Activated CD4-positive, alpha-beta T cell treated with anti-CD3 and anti-CD28 coated beads, Interleukin-2, amount 10 ng/mL, durations not matched to agents 7 days and 5 days (primary cell): ENCODE measurements around the gene RNF220. TPM values are rescaled to one million over a fixed set of nuclear protein-coding genes. Genes with fewer than 3 reads are reported as not detected.
"Not testable (repeated sequence)": the region's sequence is repeated elsewhere in the genome, so short reads cannot be mapped to it uniquely, and the experiment has no call there.

Experiments used
- CTCF ChIA-PET: fragments of 350-600 bp; sonication (Branson Sonifier 250); formaldehyde crosslinking; loops from one replicate; lab custom pipeline; 2021; ENCODE audit warnings: antibody characterized with exemption; lab: Charles Lee
- POLR2A ChIA-PET: fragments of 350-600 bp; sonication (Branson Sonifier 250); formaldehyde crosslinking; loops from one replicate; lab custom pipeline; 2021; ENCODE audit warnings: antibody characterized with exemption; lab: Charles Lee
- DNase-seq: peaks from one replicate; pipeline ENCODE4 v3.0.0-alpha.2; 2020
- H3K27ac Mint-ChIP-seq: one replicate; pipeline ENCODE4 v1.8.0; 2021; ENCODE audit warnings: mild to moderate bottlenecking, moderate library complexity, mixed read lengths
- H3K27me3 Mint-ChIP-seq: one replicate; pipeline ENCODE4 v1.8.0; 2021; ENCODE audit warnings: mixed read lengths
- H3K36me3 Mint-ChIP-seq: one replicate; pipeline ENCODE4 v1.8.0; 2021; ENCODE audit warnings: low read depth, mixed read lengths
- H3K4me1 Mint-ChIP-seq: one replicate; pipeline ENCODE4 v1.8.0; 2021; ENCODE audit warnings: mixed read lengths
- H3K4me3 Mint-ChIP-seq: one replicate; pipeline ENCODE4 v1.8.0; 2021; ENCODE audit warnings: mild to moderate bottlenecking, moderate library complexity, mixed read lengths
- H3K9me3 Mint-ChIP-seq: one replicate; pipeline ENCODE4 v1.8.0; 2021; ENCODE audit warnings: mixed read lengths
- total RNA-seq, 2 experiments: library from RNA; stranded (reverse); gene quantifications; one replicate each; pipeline ENCODE4 v1.2.3, GENCODE V29; 2021

Gene RNF220
- total RNA-seq, 2 experiments from 2014 or later: 82.9 to 88.4 TPM

- H3K4me3 Mint-ChIP-seq: no peak overlapping the region
- peaks cover 6% of the 10 kb centered on the region for H3K36me3 Mint-ChIP-seq
- no peak overlapping the region for H3K27ac Mint-ChIP-seq
- no peaks in the 10 kb centered on the region for H3K9me3 Mint-ChIP-seq
- ChIA-PET POLR2A (interaction anchor here (0.6 kb wide), 1 partner anchor 68 kb away, joined by 3 read pairs; no protein-coding TSS in a partner anchor), CTCF (interaction anchor here (0.5 to 4.4 kb wide), 15 partner anchors 10 to 274 kb away, joined by 3 to 72 read pairs (median 6); partner anchors contain the start of genes ARMH1 and TMEM53)
- H3K4me1 Mint-ChIP-seq: no peaks in the 10 kb centered on the region
- no peaks in the 10 kb centered on the region for H3K27me3 Mint-ChIP-seq
- no peak for DNase-seq
Observed at GRCh38 chr1:44653107-44653964, 248.3 kb downstream of the RNF220 start.

GRCh38 chr1:44654621-44655187 lies 249.6 kb downstream of the RNF220 start:
- H3K36me3 Mint-ChIP-seq: peaks cover 2% of the 10 kb centered on the region
- H3K27me3 Mint-ChIP-seq: no peaks in the 10 kb centered on the region
- DNase-seq: no peak
- no peak overlapping the region for H3K4me3 Mint-ChIP-seq
- ChIA-PET POLR2A (interaction anchor here (0.6 kb wide), 1 partner anchor 23 kb away, joined by 4 read pairs; no protein-coding TSS in a partner anchor), CTCF (no interaction called here)
- H3K9me3 Mint-ChIP-seq: no peaks in the 10 kb centered on the region
- no peaks in the 10 kb centered on the region for H3K4me1 Mint-ChIP-seq
- H3K27ac Mint-ChIP-seq: no peak overlapping the region

DNA sequence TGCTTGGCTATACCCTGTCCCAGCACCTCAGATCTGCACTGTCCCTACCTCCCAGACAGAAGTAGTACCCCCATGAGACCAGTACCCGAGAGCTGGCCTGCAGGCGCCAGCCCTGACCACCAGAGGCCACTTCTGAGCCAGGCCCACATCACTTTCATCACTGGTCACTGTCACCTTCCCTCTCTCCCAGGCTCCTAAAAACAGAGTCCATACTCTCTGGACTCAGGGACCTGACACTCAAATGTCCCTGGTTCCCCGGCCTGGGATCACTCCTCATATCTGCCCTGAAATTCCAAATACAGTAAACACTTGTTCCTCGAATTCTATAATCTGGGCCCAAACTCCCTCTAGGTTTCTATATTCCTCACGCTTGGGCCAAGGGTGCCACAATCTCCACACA lies 250.6 kb downstream of the RNF220 start:
- H3K36me3 Mint-ChIP-seq: peaks cover 2% of the 10 kb centered on the region
- no peaks in the 10 kb centered on the region for H3K27me3 Mint-ChIP-seq
- no peak for DNase-seq
- ChIA-PET POLR2A (no interaction called here), CTCF (interaction anchor here (1.1 kb wide), 1 partner anchor 13 kb away, joined by 3 read pairs; no protein-coding TSS in a partner anchor)
- no peak overlapping the region for H3K27ac Mint-ChIP-seq
- no peaks in the 10 kb centered on the region for H3K4me1 Mint-ChIP-seq
- H3K9me3 Mint-ChIP-seq: no peaks in the 10 kb centered on the region
- no peak overlapping the region for H3K4me3 Mint-ChIP-seq

- POLR2A ChIA-PET: no interaction called here
- H3K36me3 Mint-ChIP-seq: no peaks in the 10 kb centered on the region
- DNase-seq: no peak
- no peaks in the 10 kb centered on the region for H3K27me3 Mint-ChIP-seq
- H3K9me3 Mint-ChIP-seq: no peaks in the 10 kb centered on the region
- H3K27ac Mint-ChIP-seq: no peak overlapping the region
- no peak overlapping the region for H3K4me3 Mint-ChIP-seq
- CTCF ChIA-PET: interaction anchor here (1.0 kb wide), 1 partner anchor 16 kb away, joined by 4 read pairs; no protein-coding TSS in a partner anchor
- H3K4me1 Mint-ChIP-seq: peaks cover 5% of the 10 kb centered on the region
Observed at GRCh38 chr1:44659566-44659965, 254.5 kb downstream of the RNF220 start.

DNA sequence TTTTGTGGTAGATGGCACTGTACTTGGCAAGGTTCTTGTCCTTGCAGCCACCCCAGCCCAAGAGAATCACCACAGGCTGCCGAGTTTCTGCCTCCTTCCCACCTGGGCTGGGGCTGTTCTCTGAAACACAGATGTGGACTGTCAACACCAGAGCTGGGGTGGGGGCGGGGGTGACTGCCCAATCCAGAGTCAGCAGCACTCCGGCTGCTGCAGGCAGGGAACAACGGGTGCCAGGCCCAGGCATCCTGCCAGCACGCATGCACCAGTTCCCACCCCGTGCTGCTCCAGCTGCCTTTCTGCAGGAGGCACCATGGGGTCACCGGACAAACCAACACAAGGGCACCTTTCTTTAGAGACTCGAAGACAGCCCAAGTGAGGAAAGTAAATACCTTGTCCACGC lies 255.1 kb downstream of the RNF220 start:
- POLR2A ChIA-PET: no interaction called here
- no peak overlapping the region for H3K4me3 Mint-ChIP-seq

GRCh38 chr1:44661781-44662682 lies 257.0 kb downstream of the RNF220 start:
- Mint-ChIP-seq H3K36me3 (no peaks in the 10 kb centered on the region), H3K4me3 (no peak overlapping the region), H3K27ac (no peak overlapping the region), H3K27me3 (no peaks in the 10 kb centered on the region), H3K4me1 (peaks cover 12% of the 10 kb centered on the region), H3K9me3 (no peaks in the 10 kb centered on the region)
- CTCF ChIA-PET: interaction anchor here (0.6 to 3.4 kb wide), 5 partner anchors 10 to 25 kb away, joined by 3 to 22 read pairs (median 3); partner anchors contain the start of genes ARMH1 and TMEM53
- DNase-seq: no peak
- POLR2A ChIA-PET: no interaction called here

More for the DNA sequence above, 255.1 kb downstream of the RNF220 start:
- no peaks in the 10 kb centered on the region for H3K27me3 Mint-ChIP-seq
- peaks cover 11% of the 10 kb centered on the region for H3K4me1 Mint-ChIP-seq
- H3K9me3 Mint-ChIP-seq: no peaks in the 10 kb centered on the region
- CTCF ChIA-PET: interaction anchor here (0.6 to 1.3 kb wide), 2 partner anchors 13 to 72 kb away, joined by 3 read pairs; no protein-coding TSS in a partner anchor
- H3K36me3 Mint-ChIP-seq: no peaks in the 10 kb centered on the region
- H3K27ac Mint-ChIP-seq: no peak overlapping the region
- DNase-seq: no peak

DNA sequence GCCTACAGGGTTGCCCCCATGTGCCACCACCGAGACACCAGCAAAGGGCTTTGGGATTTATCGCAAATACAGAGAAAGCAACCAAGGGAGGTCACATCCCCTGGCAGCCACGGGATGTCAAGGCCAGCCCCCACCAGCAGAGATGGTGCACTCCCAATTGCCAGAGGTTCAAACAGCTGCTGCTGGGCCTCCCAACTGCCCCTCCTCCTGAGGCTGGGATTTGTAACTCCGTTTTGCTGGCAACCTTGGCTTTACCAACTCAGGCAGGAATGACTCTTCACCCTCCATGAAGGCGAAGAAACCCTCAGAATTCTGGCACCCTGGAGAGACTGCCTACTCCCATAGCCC lies 257.6 kb downstream of the RNF220 start:
- Mint-ChIP-seq H3K4me1 (peaks cover 12% of the 10 kb centered on the region), H3K27me3 (no peaks in the 10 kb centered on the region), H3K27ac (no peak overlapping the region), H3K4me3 (no peak overlapping the region), H3K9me3 (no peaks in the 10 kb centered on the region), H3K36me3 (no peaks in the 10 kb centered on the region)
- no peak for DNase-seq
- POLR2A ChIA-PET: no interaction called here
- CTCF ChIA-PET: interaction anchor here (0.6 to 3.4 kb wide), 3 partner anchors 11 to 24 kb away, joined by 3 to 22 read pairs (median 4); no protein-coding TSS in a partner anchor

DNA sequence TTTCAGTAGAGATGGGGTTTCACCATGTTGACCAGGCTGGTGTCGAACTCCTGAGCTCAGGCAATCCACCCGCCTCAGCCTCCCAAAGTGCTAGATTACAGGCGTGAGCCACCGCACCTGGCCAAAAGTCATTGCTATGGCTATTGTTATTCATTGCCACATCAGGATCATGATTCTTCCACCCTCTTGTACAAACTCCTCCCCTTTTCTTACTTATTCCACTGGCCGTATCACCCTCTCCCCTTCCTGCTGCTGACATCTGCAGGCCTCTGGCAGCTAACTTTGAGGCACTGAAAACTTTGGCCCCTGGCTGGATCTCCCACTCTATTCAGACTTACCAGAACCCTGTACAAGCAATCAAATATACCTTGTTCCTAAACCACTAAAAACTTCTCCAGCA lies 258.4 kb downstream of the RNF220 start:
- no peaks in the 10 kb centered on the region for H3K9me3 Mint-ChIP-seq
- H3K36me3 Mint-ChIP-seq: no peaks in the 10 kb centered on the region
- POLR2A ChIA-PET: no interaction called here
- H3K4me1 Mint-ChIP-seq: peaks cover 12% of the 10 kb centered on the region
- DNase-seq: no peak
- no peak overlapping the region for H3K4me3 Mint-ChIP-seq
- H3K27me3 Mint-ChIP-seq: no peaks in the 10 kb centered on the region
- CTCF ChIA-PET: interaction anchor here (3.4 kb wide), 1 partner anchor 12 kb away, joined by 22 read pairs; no protein-coding TSS in a partner anchor
- no peak overlapping the region for H3K27ac Mint-ChIP-seq

- DNase-seq: no peak
- Mint-ChIP-seq H3K4me1 (peaks cover 12% of the 10 kb centered on the region), H3K4me3 (no peak overlapping the region), H3K27ac (peak overlapping the region; percentile 43), H3K9me3 (no peaks in the 10 kb centered on the region), H3K27me3 (no peaks in the 10 kb centered on the region), H3K36me3 (no peaks in the 10 kb centered on the region)
- ChIA-PET POLR2A (no interaction called here), CTCF (interaction anchor here (0.6 to 3.4 kb wide), 3 partner anchors 13 to 1710 kb away, joined by 3 to 22 read pairs (median 3); no protein-coding TSS in a partner anchor)
Observed at GRCh38 chr1:44664730-44665370, 259.8 kb downstream of the RNF220 start.

- H3K36me3 Mint-ChIP-seq, H3K4me3 Mint-ChIP-seq, POLR2A ChIA-PET, CTCF ChIA-PET, H3K27me3 Mint-ChIP-seq, H3K27ac Mint-ChIP-seq, H3K9me3 Mint-ChIP-seq, DNase-seq: not testable (repeated sequence)
- H3K4me1 Mint-ChIP-seq: peaks cover 15% of the 10 kb centered on the region
Observed at GRCh38 chr1:44666719-44667118, 261.7 kb downstream of the RNF220 start.

GRCh38 chr1:44670751-44671640 lies 265.9 kb downstream of the RNF220 start:
- CTCF ChIA-PET: no interaction called here
- H3K27me3 Mint-ChIP-seq: no peaks in the 10 kb centered on the region
- H3K4me3 Mint-ChIP-seq: no peak overlapping the region
- H3K36me3 Mint-ChIP-seq: no peaks in the 10 kb centered on the region
- no peak for DNase-seq
- H3K4me1 Mint-ChIP-seq: peaks cover 32% of the 10 kb centered on the region
- no peaks in the 10 kb centered on the region for H3K9me3 Mint-ChIP-seq
- H3K27ac Mint-ChIP-seq: peak overlapping the region; percentile 76
- POLR2A ChIA-PET: no interaction called here
